T-helper 1 cell (primary cell): Measurements from ENCODE around the gene DNAJC5.
"Not testable (repeated sequence)": the region's sequence is repeated elsewhere in the genome, so short reads cannot be mapped to it uniquely, and the experiment has no call there.

ENCODE experiments used
- DNase-seq, 5 donors: peaks; one replicate each; pipeline ENCODE4 v3.0.0-alpha.2; 2012 to 2020

Gene DNAJC5

DNA sequence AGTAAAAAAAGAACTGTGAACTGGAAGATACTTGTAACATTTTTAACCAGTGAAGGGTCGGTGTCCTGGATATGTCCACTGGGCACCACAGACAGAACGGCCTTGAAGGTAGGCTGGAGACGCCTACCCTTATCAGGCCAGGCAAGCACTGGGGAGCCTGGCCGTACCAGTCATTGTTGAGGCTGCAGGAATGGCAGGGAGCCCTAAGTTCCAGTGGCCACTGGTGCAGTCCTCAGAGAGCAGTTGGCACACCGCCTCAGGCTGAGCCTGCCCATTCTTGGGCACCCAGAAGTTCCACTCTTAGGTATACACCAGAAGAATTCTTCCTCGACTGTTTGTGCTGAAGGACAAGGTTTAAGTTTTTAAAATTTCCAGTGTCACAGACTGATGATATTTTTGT, 20.5 kb downstream of the DNAJC5 start:
- DNase-seq = no peak

DNA sequence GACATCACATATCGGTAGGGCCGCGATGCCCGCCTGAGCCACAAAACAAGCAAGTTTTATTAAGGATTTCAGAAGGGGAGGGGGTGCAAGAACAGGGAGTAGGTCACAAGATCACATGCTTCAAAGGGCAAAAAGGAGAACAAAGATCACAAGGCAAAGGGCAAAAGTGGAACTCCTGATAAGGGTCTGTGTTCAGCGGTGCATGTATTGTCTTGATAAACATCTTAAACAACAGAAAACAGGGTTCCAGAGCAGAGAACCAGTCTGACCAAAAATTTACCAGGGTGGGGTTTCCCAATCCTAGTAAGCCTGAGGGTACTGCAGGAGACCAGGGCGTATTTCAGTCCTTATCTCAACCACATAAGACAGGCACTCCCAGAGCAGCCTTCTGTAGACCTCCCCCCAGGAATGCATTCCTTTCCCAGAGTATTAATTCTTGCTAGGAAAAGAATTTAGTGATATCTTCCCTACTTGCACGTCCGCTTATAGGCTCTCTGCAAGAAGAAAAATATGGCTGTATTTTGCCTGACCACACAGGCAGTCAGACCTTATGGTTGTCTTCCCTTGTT, 21.5 kb downstream of the DNAJC5 start:
- DNase-seq = not testable (repeated sequence)

DNA sequence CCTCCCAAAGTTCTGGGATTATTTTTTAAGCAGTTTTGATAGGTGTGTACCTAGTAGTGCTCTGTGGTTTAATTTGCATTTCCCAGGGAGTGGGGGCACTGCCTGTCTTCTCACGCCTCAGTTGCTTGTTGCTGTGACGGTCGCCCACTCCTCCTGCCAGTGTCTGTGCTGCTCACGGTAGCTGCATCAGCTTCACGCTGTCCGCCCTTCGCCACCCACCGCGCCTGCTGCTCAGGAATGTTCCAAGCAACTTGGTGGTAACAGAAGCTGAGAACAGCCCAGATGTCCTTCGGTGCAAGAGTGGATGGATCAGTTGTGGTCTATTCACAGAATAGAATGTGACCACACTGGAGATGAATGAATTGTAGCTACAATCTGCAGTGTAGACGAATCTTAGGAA, 22.9 kb downstream of the DNAJC5 start:
- no peak for DNase-seq

DNA sequence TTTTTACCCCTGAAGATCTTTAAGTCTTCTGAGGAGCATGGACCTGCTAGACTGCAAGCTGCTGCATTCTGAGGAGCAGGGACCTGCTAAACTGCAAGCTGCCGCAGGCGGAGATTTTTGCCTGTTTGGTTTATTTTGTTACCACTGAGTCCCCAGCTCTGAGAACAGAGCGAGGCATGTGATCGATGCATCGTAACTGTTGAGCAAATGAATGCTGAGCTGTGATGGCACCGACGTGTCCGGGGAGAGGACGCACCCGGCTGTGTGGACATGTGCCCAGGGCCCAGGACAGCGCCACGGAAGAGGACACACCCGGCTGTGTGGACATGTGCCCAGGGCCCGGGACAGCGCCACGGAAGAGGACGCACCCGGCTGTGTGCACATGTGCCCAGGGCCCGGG, 24.2 kb downstream of the DNAJC5 start:
- DNase-seq = no peak

DNA sequence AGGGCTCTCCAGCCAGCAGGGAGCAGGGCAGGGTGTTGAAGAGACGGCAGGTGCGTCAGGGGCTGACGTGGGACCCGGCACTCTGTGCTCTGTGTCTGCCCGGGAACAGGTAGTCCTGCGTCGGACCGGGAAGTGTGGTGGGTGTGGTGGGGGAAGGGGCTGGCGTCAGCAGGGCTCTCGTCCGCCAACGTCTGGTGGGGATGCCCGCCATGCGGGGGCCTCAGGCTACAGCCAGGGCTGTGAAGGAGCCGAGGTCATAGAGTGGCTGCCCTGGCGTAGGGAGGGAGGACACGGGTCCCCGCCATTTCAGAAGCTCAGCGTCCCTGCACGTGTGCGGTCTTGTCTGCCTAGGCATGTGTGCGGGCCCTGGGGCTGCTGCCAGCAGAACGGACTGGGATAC, 25.3 kb downstream of the DNAJC5 start:
- DNase-seq = no peak

DNA sequence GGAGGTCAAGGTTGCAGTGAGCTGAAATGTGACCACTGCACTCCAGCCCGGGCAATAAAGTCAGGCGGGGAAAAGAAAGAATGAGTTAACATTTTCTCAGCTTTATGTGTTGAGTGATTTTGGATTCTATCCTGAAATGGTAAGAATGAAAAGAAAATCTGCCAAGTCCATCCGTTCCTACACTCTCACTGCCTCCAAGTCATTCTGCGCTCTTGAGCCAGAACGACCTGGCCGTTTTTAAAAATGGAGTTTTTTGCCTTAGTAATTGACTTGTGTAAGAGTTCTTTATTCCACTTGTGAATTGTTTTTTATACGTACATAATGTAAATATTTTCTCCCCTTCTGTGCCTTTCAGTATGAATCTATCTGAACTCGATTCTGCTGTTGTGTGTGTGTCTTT, 28.7 kb downstream of the DNAJC5 start:
- DNase-seq = no peak

DNA sequence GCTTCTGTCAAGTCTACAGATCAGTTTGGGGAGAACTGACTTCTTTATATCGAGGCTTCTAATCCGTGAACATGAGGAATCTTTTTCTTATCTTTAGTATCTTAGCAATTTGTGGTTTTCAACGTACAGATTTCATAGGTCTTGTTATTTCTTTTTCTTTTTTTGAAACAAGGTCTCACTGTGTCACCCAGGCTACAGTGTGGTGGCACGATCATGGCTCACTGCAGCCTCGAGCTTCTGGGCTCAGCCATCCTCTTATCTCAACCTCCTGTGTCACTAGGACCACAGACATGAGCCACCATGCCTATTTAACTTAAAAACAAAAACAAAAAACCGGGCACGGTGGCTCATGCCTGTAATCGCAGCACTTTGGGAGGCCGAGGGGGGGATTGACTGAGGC, 29.3 kb downstream of the DNAJC5 start:
- no peak for DNase-seq

DNA sequence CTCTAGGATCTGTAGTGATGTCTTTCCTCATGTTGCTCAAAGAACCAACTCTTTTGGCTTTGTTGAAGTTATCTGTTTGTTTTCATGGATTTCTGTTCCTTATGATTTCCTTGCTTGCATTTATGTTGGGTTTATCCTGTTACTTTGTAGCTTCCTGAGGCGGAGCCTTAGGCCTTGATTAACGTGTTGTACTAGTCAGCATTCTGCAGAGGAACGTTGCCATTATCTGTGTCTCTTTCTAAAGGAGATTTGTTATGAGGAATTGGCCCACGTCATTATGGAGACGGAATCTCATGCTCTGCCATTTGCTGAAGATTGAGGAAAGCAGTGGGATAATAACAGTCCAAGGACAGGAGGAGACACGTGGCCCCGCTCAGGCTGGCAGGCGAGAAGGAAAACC, 31.4 kb downstream of the DNAJC5 start:
- DNase-seq = no peak

DNA sequence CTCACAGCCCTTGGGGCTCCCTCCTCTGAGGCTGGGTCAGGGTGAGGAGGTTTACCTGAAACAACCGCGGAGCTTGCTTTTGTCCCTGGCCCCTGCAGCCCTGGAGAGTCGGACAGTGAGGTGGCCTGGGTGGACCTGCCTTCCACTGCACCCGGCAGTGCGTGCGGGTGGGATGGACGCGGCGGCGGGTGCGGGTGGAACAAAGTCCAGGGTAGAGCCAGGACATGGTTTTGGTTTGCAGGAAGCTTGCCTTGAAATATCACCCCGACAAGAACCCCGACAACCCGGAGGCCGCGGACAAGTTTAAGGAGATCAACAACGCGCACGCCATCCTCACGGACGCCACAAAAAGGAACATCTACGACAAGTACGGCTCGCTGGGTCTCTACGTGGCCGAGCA, 34.1 kb downstream of the DNAJC5 start:
- no peak for DNase-seq

DNA sequence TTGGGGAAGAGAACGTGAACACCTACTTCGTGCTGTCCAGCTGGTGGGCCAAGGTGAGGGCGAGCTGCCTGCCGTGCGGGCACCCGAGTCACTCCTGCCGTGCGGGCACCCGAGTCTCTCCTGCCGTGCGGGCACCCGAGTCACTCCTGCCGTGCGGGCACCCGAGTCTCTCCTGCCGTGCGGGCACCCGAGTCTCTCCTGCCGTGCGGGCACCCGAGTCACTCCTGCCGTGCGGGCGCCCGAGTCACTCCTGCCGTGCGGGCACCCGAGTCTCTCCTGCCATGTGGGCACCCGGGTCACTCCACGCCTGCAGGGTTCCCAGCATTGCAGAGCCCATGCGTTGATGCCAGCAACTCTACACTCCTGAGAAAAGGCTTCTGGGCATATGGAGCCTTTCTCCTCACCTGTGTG, 34.6 kb downstream of the DNAJC5 start:
- not testable (repeated sequence) for DNase-seq

DNA sequence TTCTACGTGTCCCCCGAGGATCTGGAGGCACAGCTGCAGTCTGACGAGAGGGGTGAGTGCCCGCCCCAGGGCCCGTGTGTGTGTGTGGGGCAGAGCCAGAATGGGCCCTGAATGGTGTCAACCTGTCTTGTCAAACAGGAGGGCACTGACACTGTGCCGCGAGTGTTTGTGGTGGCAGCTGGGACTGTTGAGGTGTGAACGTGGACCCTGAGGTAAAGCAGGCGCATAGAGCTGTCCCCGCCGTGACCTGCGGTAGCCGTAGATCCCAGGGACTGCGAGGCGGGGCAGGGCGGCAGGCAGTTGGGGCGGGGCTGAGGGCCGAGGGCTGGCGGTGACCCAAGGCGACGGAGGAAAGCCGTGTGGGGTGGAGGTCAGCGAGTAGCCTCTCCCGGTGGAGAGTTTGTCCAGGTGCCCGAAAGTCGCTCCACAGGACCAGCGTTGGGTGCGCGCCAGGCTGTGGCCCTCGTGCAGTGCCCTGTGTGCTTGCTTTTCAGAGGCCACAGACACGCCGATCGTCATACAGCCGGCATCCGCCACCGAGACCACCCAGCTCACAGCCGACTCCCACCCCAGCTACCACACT, 36.1 kb downstream of the DNAJC5 start:
- no peak for DNase-seq

DNA sequence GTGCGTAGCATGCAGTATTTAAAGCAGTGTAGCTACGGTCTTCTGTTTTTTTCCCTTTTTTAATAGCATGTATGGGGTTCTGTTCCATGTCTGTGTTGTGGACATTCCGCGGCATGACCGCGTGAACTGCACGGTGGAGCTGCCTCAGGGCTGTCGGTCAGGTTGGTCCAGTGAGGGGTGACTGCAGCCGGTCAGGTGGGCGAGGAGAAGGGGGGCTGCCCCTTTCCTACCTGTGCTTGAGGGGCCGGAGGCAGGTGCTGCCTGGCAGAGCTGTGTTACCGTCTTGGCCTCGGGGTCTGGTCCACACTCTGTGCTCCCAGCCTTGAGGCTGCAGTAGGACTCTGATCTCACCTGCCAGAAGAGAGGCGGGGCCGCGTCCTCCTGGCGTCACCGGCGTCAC, 36.8 kb downstream of the DNAJC5 start:
- no peak for DNase-seq

DNA sequence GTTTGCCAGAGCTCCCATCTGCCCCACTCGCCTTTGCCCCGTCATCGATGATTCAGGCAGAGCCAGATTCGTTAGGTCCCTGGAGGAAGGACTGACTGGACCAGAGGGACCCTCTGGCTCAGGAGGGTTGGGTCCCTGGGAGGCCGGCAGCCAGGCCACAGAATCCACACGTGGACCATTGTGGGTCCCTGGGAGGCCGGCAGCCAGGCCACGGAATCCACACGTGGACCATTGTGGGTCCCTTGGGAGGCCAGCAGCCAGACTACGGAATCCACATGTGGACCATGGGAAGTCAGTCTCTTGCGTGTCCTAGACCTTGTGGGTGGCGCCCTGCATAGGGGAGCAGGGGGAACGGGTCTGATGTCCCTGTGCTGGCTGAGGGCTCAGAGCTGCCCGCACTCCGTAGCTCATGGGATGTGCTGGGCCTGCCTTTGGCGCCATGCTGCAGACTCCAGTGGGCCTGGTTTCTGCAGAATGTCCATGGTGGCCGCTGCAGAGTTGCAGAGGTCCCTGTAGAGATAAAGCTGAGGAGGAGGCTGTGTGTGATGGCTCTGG, 37.8 kb downstream of the DNAJC5 start:
- no peak for DNase-seq

DNA sequence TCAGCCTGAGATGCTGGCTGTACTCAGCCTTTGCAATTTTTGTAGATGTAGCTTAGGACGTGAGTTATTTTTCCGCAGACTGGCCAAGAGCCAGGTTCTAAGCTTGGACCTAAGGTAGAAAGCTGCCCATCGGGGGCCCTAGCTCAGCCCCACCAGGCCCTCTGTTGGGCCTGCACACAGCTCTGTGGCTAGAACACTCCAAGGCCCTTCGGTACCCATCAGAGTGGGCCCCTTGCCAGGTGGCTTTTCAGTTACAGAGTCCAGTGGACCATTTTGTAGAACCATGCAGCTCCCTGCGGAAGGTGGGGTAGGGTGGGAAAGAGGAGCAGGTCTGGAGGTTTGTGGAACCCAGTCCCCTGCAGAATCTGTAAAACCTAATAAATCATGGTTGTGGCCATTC, 38.7 kb downstream of the DNAJC5 start:
- DNase-seq = no peak

DNA sequence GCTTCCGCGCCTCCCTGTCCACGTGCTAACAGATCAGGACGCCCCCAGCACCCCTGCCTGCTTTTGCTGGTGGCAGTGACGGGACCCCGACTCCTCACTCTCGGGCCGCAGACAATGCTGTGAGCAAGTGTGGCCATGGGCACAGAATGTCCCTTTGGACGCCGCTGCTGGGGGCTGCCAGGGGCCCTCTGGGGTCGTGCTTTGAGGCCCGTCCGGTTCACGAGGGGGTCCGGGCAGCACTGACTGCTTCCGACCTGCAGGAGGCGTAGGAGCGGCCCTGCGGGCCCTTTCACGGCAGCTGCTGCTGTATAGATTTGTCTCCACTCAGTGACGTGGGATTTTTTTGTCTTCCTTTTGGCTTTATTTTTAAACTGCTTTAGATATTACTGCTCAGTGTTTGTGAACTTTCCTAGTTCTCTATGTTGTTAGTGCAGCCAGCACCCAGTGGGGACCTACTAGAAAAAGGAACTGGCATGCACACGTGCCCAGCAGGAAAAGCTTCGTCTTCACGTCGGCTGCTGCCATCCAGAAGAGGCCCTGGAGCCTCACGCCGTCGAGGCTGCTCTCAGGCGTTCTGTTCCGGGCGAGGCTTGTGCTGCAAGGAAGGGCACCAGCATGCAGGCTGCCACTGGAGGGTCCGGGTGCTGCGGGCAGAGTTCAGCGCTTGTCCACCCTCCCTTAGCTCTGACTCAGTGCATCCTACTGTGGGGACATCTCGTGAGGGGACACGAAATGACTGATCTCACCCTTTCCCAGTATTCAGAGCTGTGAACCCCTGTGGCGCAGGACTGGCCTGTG, 39.5 kb downstream of the DNAJC5 start:
- no peak for DNase-seq

DNA sequence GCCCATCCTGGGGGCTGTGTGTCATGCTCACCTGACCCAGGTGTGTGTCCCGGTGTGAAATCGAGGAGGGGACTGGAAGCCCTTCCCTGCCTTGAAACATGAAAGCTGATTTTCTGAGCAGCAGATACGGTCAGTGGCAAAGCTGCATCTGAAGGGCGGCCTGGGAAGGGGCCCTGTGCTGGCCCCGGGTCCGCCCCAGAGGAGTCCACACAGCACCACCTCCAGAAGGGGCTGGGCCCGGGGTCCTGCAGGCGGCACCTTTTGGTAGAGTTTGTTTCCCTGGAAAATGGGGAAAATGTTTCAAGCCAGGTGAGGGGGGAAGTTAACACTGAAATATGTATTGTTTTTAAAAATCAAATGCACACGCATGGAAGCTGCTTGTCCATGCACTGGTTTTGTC, 40.5 kb downstream of the DNAJC5 start:
- no peak for DNase-seq

DNA sequence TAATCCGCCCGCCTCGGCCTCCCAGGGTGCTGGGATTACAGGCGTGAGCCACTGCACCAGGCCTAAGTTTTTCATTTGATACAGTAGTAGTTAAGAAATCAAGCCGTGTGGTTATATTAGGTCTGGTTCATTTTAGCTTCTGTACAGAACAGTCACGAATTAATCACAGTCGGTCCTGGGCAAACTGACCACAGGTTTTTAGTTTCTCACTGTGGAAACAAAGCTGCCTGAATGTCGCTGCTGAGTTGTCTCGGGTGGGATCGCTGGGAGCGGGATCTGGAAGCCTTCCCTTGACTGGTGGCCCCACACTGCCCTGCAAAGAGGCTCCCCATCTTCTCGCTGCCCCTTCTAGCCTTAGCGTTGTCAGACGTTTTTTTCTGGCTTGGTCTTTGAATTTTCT, 42.7 kb downstream of the DNAJC5 start:
- DNase-seq = no peak

DNA sequence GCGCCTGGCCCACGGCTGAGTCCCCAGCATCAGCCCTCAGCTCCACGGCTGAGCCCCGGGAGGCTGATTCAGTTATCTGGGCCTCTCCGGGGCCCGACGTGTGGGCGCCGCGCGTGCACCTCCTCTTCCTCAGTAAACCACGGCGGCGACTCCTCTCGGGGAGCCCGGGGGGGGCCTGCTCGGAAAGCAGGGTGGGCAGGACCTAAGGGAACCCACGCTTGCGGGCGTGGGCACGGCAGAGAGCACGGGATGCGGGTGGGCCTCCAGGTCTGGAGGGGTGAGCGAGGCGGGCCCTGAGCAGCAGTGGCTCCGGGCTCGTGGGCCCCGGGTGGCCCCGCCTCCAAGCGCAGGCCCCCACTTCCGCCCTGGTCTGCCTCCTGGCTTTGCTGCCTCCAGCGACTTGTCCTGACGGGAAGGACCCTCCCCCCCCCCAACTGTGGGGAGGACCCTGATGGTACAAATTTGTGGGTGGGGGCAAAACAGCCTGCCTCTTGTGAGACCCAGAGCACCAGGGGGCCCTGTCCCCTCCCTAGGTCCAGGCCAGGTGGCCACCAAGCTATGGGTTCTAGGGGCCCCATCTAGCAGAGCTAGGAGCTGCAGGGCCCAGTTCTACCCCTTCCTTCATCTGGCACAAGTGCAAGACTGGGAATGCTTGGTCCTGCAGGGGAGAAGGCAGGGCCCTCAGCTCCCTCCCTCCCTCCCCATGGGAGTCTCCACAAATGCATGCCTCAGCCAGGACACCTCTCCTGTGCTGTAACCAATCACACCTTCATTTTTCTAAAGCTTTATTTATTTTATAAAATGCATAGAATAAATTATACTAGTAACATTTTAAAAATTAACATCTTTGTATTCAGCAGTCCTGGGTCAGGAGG, 44.4 kb downstream of the DNAJC5 start:
- no peak for DNase-seq

DNA sequence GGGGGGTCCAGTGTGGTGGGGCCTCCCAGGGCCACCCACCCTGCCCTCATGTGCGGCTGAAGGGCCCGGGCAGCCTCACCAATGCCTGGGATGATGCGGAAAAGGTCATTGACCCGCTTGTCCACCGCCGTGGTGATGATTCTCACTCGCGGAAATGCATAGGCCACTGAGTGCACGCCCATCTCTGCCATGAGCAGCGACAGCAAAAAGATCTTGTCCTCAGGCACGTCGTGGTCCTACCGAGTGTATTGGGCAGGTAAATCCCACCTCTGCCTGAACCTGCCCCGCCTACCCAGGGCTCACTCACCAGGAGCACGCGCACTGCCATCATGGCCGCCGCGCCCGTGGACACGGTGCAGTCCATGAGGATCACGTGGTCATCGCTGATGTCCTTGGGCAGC, 45.1 kb downstream of the DNAJC5 start:
- no peak for DNase-seq

DNA sequence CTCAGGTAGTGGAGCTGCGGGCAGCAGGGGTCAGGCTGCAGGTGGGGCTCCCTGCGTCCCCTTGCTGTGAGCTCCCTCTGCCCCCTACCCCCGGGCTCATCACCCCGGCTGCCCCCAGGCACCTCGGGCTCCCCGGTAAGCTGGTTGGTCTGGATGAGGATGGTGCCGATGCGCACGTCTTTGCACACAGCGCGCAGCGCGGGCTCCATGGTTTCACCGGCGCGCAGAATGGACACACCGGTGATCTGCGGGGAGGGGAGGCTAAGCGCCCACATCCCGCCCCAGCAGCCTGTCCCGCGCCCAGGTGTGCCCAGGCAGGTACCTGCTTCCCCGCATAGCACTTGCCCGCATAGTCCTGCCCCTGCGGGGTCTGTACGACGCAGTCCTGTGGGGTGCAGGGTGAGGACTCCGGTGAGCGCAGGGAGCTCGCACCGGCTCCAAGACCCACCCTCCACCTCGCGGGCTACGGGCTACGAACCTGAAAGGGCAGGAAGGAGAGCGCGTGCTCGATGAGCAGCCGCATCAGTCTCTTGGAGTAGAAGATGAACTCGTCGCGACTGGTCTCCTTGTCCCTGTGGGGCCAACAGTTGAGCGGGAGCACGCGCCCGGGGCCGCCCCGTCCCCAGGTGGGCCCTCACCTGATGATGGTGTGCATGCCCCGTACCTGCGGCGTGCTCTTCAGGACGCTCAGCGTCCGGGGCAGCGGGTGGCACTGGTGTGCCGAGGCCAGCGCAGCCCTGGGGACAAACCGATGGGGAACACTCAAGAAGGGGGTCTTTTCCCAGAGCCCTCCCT, 45.7 kb downstream of the DNAJC5 start:
- no peak for DNase-seq

DNA sequence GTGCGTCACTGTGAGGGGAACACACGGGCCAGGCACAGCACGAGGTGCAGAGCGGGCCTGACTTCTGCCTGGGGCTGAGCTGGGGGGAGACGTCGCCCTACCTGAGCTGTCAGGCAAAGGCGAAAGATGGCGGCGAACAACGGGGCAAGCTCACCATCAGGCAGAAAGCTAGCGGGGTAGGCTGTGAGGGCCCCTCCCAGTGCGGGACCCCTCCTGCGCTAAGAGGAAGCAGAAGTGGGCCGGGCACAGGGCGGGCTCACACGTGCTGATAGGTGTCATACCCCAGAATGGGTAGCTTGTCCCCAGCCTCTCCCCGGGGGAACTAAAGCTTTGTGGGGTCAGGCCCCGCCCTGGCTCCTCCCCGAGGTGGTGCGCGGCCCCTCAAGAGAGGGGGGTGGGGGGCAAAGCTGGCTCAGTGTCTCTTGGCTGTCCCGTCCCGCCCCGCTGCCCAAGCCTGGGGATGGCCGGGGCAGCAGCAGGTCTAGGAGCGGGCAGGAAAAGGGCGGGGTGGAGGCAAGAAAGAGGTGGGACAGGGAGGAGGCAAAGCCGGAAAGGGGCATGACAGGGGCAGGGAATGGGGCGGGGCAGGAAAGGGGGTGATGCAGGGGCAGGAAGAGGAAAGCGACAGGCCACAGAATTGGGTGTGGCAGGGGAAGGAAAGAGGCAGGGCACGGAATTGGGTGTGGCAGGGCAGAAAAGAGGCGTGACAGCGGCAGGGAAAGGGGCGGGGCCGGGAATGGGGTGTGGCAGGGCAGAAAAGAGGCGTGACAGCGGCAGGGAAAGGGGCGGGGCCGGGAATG, 46.6 kb downstream of the DNAJC5 start:
- DNase-seq = peak; percentile 48 to 92 (median 74)
